GM12874 (cell line): ENCODE data around the gene SPSB1.

ENCODE experiments used
- TF ChIP-seq, protein P1 (sequence below): IDR thresholded peaks from 2 replicates; pipeline ENCODE4 v1.5.1; 2011; ENCODE audit warnings: low read depth, mild to moderate bottlenecking, control low read depth, low read length, moderate library complexity; ENCODE audit not compliant: insufficient read depth

Gene SPSB1

DNA sequence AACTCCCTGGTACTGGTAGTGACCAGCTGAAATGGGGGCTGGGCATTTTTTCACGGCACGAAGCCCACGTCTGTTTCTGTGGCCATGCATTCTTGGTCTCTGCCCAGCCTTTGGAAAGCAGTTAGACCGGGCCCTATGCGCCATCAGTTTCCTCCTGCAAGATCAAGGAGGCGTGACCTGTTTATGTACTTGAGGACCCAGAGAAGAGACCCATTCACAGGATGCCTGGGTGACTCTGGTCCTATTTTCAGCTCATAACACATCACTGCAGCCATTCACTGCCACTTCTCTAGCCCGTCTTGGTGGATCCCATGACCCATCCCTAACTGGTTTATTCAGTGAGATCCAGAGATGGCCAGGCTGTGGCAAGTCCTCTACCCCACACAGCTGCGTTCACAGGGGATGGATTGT, 70.4 kb downstream of the SPSB1 start:
- TF ChIP-seq, protein P1, sequence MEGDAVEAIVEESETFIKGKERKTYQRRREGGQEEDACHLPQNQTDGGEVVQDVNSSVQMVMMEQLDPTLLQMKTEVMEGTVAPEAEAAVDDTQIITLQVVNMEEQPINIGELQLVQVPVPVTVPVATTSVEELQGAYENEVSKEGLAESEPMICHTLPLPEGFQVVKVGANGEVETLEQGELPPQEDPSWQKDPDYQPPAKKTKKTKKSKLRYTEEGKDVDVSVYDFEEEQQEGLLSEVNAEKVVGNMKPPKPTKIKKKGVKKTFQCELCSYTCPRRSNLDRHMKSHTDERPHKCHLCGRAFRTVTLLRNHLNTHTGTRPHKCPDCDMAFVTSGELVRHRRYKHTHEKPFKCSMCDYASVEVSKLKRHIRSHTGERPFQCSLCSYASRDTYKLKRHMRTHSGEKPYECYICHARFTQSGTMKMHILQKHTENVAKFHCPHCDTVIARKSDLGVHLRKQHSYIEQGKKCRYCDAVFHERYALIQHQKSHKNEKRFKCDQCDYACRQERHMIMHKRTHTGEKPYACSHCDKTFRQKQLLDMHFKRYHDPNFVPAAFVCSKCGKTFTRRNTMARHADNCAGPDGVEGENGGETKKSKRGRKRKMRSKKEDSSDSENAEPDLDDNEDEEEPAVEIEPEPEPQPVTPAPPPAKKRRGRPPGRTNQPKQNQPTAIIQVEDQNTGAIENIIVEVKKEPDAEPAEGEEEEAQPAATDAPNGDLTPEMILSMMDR = no peak

DNA sequence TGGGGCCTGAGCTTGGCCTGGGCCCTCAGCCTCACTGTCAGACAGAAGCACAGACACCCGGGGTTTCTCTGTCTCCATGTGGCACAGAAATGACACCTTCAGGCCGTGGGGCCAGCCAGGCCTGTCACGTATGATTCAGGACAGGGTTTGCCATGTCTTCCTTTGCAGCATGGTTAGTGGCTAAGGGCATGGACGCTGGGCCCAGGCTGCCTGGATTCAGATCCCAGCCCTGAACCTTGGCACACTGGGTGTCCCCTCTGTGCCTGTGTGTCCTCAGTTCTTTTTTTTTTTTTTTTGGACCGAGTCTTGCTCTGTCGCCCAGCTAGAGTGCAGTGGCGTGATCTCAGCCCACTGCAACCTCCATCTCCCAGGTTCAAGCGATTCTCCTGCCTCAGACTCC, 73.6 kb downstream of the SPSB1 start:
- TF ChIP-seq, protein P1 = no peak

DNA sequence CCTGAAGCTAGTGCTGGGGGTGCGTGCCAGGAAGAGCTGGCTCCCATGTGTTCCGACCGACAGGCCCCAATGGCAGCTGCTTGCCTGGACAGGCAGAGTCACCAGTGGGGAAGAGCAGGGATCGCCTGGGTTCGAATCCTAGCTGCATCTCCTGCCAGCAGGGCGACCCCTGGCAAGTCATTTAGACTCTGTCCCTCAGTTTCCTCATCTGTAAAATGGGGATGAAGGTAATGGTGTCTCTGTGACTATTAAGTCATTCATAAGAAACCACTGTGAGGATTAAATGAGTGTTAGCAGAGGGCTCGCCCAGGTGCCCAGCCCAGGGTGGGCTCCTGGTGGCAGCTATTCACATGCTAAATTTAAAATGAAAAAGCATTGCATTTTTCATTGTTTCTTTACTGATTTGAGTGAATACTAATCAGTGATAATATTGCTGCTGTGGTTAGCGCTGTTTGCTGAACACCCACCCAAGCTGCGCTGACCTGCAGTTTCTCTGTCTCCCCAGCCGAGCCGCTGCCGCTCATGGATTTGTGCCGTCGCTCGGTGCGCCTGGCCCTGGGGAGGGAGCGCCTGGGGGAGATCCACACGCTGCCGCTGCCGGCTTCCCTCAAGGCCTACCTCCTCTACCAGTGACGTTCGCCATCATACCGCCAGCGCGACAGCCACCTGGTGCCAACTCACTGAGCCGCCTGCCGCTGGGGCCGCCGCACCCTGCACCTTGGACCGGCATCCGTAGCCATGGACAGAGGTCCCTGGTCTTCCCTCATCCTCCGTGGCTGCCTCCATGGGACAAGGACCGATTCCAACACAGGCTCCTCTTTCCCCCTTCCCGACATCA, 74.5 kb downstream of the SPSB1 start:
- TF ChIP-seq, protein P1 = no peak

DNA sequence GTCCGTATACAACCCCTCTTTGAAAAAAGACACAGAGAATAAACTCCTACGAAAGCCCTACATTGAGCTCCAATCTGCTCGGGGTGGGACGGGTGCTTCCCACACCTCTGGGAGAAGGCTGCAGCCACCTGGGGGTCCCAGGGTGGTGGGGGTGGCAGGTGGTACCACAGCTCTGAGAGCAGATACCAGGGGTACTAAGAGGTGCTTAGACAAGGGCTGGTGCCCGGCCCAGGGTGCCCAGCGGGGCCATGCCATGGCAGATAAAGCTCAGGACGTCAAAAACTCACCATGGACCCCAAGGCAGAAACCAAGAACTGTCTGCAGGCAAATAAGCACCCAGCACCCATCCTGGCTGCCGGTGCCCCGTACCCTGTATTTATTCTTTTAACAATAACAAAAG, 75.1 kb downstream of the SPSB1 start:
- TF ChIP-seq, protein P1 = no peak

DNA sequence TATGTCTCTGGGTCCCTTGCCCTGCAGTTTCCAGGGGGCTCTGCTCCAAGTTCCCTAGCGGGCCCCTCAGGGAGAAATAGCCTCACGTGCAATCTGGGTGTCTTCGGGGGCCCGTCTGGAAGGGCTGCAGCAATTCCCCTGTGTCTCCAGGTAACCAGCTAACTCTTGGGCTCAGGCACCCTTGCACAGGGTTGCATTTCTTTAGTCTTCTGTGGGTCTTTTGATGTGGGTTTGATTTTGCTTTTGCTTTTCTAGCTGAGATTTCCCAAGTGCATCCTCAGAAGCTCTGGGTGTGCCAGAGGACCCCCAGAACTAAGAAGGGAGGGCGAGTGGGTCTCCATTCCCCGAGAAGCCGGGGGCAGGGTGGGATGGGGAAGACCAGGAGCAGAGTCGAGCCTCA, 75.7 kb downstream of the SPSB1 start:
- TF ChIP-seq, protein P1 = no peak

DNA sequence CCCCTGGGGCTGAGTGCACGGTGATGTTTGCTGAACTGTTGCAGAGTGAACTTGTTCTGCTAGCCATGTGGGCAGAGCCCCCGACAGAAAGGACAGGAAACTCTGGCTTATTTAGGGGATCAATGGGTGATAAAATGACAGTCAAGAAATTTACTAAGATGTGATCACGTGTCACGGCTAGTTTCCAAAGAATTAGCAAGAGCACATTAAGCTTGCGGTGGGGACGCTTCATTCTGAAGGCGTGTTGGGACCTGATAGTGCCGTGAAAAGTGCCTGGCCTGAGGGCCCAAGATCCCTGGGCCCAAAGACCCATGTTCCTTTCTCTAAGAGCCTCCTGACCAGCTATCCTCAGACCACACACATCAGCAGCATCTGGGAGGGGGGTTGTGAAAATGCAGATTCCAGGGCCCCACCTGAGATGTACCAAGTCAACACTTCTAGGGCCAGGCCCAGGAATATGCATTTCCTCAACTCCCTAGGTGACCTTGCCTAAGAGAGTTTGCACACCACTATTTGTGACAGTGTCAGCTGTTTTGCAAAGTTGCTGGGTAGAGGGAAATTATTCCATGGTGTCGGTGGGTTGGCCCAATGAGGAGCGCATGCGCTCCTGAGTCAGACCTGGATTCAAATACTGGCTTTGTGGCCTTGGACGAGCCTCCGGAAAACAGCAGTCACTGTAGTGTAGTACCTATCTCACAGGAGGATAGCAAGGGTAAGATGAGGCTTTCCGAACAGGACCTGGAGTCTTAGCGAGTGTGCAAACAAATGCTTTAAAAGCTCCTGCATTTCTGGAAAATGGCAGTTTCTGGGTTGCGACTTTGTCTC, 77.5 kb downstream of the SPSB1 start:
- TF ChIP-seq, protein P1 = no peak

DNA sequence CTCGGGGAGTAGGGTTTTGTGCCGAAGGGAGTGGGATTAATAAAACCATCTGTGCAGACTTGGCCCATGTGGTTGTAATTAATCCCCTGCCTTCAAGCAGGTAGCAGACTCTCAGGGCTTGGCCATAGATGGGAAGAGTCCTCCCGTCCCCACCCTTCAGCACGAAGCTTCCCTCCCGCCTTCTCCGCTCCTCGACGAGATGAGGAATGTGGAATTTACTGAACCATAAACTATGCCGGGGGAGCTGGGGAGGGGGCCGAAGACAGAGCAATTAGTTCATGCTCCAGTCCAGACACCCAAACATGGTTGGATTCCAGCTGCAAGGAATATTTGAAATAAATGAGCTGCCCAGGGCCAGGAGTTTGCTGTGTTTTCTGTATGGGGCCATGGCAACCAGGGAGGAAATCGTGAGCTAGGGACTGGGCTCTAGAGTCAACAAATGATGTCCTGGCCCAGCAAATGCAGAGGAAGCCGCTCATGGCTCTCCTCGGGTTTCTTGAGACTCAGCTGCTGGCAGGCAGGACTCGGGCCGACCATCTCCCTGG, 78.8 kb downstream of the SPSB1 start:
- TF ChIP-seq, protein P1 = no peak
